ENCODE results near the gene UROS.

- TF ChIP-seq, protein P1, sequence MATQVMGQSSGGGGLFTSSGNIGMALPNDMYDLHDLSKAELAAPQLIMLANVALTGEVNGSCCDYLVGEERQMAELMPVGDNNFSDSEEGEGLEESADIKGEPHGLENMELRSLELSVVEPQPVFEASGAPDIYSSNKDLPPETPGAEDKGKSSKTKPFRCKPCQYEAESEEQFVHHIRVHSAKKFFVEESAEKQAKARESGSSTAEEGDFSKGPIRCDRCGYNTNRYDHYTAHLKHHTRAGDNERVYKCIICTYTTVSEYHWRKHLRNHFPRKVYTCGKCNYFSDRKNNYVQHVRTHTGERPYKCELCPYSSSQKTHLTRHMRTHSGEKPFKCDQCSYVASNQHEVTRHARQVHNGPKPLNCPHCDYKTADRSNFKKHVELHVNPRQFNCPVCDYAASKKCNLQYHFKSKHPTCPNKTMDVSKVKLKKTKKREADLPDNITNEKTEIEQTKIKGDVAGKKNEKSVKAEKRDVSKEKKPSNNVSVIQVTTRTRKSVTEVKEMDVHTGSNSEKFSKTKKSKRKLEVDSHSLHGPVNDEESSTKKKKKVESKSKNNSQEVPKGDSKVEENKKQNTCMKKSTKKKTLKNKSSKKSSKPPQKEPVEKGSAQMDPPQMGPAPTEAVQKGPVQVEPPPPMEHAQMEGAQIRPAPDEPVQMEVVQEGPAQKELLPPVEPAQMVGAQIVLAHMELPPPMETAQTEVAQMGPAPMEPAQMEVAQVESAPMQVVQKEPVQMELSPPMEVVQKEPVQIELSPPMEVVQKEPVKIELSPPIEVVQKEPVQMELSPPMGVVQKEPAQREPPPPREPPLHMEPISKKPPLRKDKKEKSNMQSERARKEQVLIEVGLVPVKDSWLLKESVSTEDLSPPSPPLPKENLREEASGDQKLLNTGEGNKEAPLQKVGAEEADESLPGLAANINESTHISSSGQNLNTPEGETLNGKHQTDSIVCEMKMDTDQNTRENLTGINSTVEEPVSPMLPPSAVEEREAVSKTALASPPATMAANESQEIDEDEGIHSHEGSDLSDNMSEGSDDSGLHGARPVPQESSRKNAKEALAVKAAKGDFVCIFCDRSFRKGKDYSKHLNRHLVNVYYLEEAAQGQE (IDR thresholded peaks at IDR 0.05; ENCODE audit: low read depth, low read length), result 0 out of 2 replicates have a peak, but pooled peaks have one; percentile 21
- peak; percentile 79 for TF ChIP-seq NRF1 (IDR thresholded peaks at IDR 0.05; ENCODE audit: low read depth, low read length)
- TF ChIP-seq RXRA (IDR thresholded peaks at IDR 0.05; ENCODE audit: borderline replicate concordance, low read depth), result no peak
- peak; percentile 72 for TF ChIP-seq POLR2AphosphoS5 (IDR thresholded peaks at IDR 0.05; ENCODE audit: low read depth, low read length)
- TF ChIP-seq CTCF (IDR thresholded peaks at IDR 0.05), result no peak
- TF ChIP-seq PBX3 (IDR thresholded peaks at IDR 0.05), result no peak
- peak; percentile 85 for TF ChIP-seq TAF1 (IDR thresholded peaks at IDR 0.05; ENCODE audit: borderline replicate concordance, low read depth, low read length)
- no peak for TF ChIP-seq JUND (IDR thresholded peaks at IDR 0.05)
- peak in 1 of 2 experiments; percentile 57; a peak in 1 of 4 replicates for TF ChIP-seq EP300 (IDR thresholded peaks at IDR 0.05; ENCODE audit: borderline replicate concordance in 1 of 2, low read depth in 1 of 2, low read length in 1 of 2)
- TF ChIP-seq YY1 (IDR thresholded peaks at IDR 0.05; ENCODE audit: low read depth), result peak; percentile 94
- no peak for TF ChIP-seq RFX5 (IDR thresholded peaks at IDR 0.05; ENCODE audit: low read length)
- no peak for TF ChIP-seq GATA2 (CRISPR knock-in tag; IDR thresholded peaks at IDR 0.05)
- no peak for TF ChIP-seq ZBTB33 (IDR thresholded peaks at IDR 0.05; ENCODE audit: borderline replicate concordance, low read depth)
Measured at GRCh38 chr10:125822878-125823662, at the start of gene UROS, which contains the start of gene BCCIP.
